Heart right ventricle (tissue), 16 donors: ENCODE measurements around the gene ITIH4. TPM values are rescaled to one million over a fixed set of nuclear protein-coding genes. Genes with fewer than 3 reads are reported as not detected.

ENCODE experiments used
- ATAC-seq, 8 donors: fragments of 200-7000 bp; cut with Tn5 transposase; one replicate each; pipeline ENCODE4 v1.9.1; 2020; ENCODE audit warnings: mild to moderate bottlenecking in 8 of 8, moderate library complexity in 8 of 8, moderate number of reproducible peaks in 1 of 8
- DNase-seq, 2 donors: peaks; one replicate each; pipeline ENCODE4 v3.0.0-alpha.2; 2020
- H3K27ac ChIP-seq, 10 donors: fragments of 200-600 bp; sonication (generic) in 2 of 10; one replicate each; pipeline versions ENCODE4 v1.5.0 to v1.8.0; 2020 to 2022; ENCODE audit warnings: mild to moderate bottlenecking in 3 of 10
- H3K27me3 ChIP-seq, 7 donors: fragments of 200-600 bp; one replicate each; pipeline ENCODE4 v1.8.0; 2021 to 2022; ENCODE audit warnings: mild to moderate bottlenecking in 2 of 7
- H3K36me3 ChIP-seq, 9 donors: fragments of 200-600 bp; sonication (generic) in 1 of 9; one replicate each; pipeline versions ENCODE4 v1.5.0 to v1.8.0; 2020 to 2022; ENCODE audit warnings: mild to moderate bottlenecking in 2 of 9
- H3K4me1 ChIP-seq, 9 donors: fragments of 200-600 bp; sonication (generic) in 1 of 9; one replicate each; pipeline versions ENCODE4 v1.5.0 to v1.8.0; 2020 to 2022; ENCODE audit warnings: mild to moderate bottlenecking in 4 of 9
- H3K4me3 ChIP-seq, 10 donors: fragments of 200-600 bp; sonication (generic) in 2 of 10; one replicate each; pipeline versions ENCODE4 v1.5.0 to v1.8.0; 2020 to 2022; ENCODE audit warnings: mild to moderate bottlenecking in 7 of 10, moderate library complexity in 2 of 10
- H3K9me3 ChIP-seq, 11 donors: fragments of 200-600 bp in 10 of 11; sonication (generic) in 2 of 11; one replicate each; pipeline versions ENCODE4 v1.5.0 to v1.8.0; 2013 to 2022; ENCODE audit warnings: mild to moderate bottlenecking in 2 of 11, control low read depth in 1 of 11, moderate library complexity in 1 of 11
- WGBS, 2 donors: extraction: QIAGEN DNeasy Blood & Tissue Kit; methylation state at CpG; one replicate each; pipeline ENCODE4 v1.1.7; 2013; ENCODE audit warnings: inconsistent platforms in 1 of 2; 5-methylcytosine and 5-hydroxymethylcytosine counted together
- intact Hi-C, 10 donors: fragments of 100-400 bp; cut with DNase I; formaldehyde crosslinking; loops; one replicate each; pipeline versions ENCODE4 v1.11.1 to v1.14.2; 2022
- polyA plus RNA-seq, 2 donors: library from polyadenylated mRNA; stranded (reverse); fragments of 200-250 nt; gene quantifications; one replicate each; pipeline ENCODE4 v1.2.3, GENCODE V29; 2013
- total RNA-seq, 10 donors: library from RNA; stranded (reverse); fragmentation: NEBNext Ultra II Directional in 3 of 10; extraction: Animal tissue kit (Norgen Biotek cat#: 25700) in 3 of 10; gene quantifications; one replicate each; pipeline versions ENCODE4 v1.2.1 to v1.2.4, GENCODE V29; 2021 to 2023
- TF ChIP-seq, protein P1 (sequence below), 9 donors: fragments of 200-600 bp; sonication (generic) in 2 of 9; IDR thresholded peaks; one replicate each; pipeline versions ENCODE4 v1.5.0 to v1.8.0; 2021 to 2022; ENCODE audit warnings: antibody characterized with exemption in 9 of 9, mild to moderate bottlenecking in 5 of 9, moderate library complexity in 1 of 9
- donor health status: Arrhythmogenic right ventricular cardiomyopathy.
- donor health status: ischemic (EF 13 %, LVEDD 7.1; RV severe dilation, severe dysfunction).
- donor health status: healthy with polysubstance abuse.
- donor health status: DM: no; HTN: yes; CAD: no.
- donor health status: DM: no; HTN: no; CAD: no.
- donor health status: ischemic (EF 25% LVEDD 6.9; RV normal size, moderate dysfunction).
- donor health status: ischemic (EF 25% LVEDD 5.7; RV mildly dilated, moderate dysfunction).
- donor health status: healthy.
- donor health status: DM: yes; HTN: yes; CAD: no.
- donor health status: Ischemic cardiomyopathy.
- donor health status: ischemic (EF 35%, LVEDD 5.7; RV mildly dilated, moderate dysfunction).
- donor health status: nonischemic (EF 11% LVEDD 7.7; RV severe dilation, severe dysfunction).
- donor health status: DM: yes; HTN: yes; CAD: no.
- donor health status: PGD.
- donor health status: ischemic (EF 29% LVEDD 5.4; RV normal size, mild dysfunction).
- donor health status: nonischemic (EF 23%, LVEDD 6.1; RV moderate dilation, normal function).

ITIH4 gene
- total and polyA plus RNA-seq, 12 donors: 1.5 to 17.9 (median 4.3) TPM

DNA sequence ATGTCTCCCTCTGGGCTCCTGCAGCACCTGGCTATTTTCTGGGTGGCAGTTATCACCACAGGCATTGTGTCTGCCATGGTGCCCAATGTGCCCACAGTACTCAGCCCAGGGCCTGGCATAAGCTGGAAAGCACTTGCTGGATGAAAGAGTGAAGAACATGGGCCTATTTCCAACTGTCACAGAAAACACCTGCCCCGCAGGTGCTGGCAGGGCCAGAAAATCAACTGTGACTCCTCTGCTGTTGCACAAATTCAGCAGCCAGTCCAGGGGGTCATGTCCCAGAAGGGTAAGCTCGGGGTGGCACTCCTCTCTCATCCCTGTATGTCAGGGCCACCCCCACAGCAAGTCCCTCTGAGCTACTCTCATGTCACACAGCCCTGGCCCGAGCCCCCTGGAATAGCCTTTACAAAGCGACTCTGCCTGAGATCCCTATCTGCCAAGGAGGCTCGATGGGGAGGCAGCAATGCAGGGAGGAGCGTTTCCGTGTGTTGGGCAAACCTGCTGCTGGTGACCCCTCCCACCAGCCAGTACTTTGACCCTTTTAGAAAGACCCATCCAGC, 18.9 kb downstream of the ITIH4 start:
- no peaks in the 10 kb centered on the region for H3K36me3 ChIP-seq
- H3K27ac ChIP-seq: no peak overlapping the region
- no peaks in the 10 kb centered on the region for H3K9me3 ChIP-seq
- DNase-seq (no peak), ATAC-seq (no peak)
- H3K4me3 ChIP-seq: no peak overlapping the region
- 84 to 93% methylated on average over 7 of the region's 7 CpGs for WGBS, 2 donors
- TF ChIP-seq, protein P1, sequence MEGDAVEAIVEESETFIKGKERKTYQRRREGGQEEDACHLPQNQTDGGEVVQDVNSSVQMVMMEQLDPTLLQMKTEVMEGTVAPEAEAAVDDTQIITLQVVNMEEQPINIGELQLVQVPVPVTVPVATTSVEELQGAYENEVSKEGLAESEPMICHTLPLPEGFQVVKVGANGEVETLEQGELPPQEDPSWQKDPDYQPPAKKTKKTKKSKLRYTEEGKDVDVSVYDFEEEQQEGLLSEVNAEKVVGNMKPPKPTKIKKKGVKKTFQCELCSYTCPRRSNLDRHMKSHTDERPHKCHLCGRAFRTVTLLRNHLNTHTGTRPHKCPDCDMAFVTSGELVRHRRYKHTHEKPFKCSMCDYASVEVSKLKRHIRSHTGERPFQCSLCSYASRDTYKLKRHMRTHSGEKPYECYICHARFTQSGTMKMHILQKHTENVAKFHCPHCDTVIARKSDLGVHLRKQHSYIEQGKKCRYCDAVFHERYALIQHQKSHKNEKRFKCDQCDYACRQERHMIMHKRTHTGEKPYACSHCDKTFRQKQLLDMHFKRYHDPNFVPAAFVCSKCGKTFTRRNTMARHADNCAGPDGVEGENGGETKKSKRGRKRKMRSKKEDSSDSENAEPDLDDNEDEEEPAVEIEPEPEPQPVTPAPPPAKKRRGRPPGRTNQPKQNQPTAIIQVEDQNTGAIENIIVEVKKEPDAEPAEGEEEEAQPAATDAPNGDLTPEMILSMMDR (IDR thresholded peaks at IDR 0.05): no peak
- no peaks in the 10 kb centered on the region for H3K4me1 ChIP-seq
- no peaks in the 10 kb centered on the region for H3K27me3 ChIP-seq
- intact Hi-C loops: no loop called here

DNA sequence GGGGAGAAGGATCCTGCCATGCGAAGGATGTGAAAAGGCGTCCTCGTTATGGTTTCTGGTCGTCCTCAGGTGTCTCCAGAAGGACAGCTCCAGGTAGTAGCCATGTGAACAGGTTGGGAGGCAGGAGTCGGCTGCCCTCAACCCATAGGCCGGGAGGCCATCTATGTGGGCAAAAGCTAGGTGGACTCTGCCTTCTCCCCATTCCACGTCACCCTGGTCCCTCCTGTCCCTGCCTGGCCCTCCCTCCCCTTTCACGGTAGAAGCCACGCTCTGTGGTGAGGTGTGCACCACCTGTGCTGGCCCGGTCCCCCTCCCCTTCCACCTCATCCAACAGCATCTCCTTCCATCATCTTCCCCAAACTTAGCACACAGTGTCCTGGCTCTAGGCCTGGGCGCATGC, 19.5 kb downstream of the ITIH4 start:
- H3K9me3 ChIP-seq: no peaks in the 10 kb centered on the region
- no peaks in the 10 kb centered on the region for H3K27me3 ChIP-seq
- intact Hi-C loops: no loop called here
- H3K4me3 ChIP-seq: no peak overlapping the region
- no peaks in the 10 kb centered on the region for H3K36me3 ChIP-seq
- TF ChIP-seq, protein P1 (IDR thresholded peaks at IDR 0.05): no peak
- DNase-seq (no peak), ATAC-seq (no peak)
- no peak overlapping the region for H3K27ac ChIP-seq
- 91 to 93% methylated on average over 11 of the region's 11 CpGs for WGBS, 2 donors
- no peaks in the 10 kb centered on the region for H3K4me1 ChIP-seq

DNA sequence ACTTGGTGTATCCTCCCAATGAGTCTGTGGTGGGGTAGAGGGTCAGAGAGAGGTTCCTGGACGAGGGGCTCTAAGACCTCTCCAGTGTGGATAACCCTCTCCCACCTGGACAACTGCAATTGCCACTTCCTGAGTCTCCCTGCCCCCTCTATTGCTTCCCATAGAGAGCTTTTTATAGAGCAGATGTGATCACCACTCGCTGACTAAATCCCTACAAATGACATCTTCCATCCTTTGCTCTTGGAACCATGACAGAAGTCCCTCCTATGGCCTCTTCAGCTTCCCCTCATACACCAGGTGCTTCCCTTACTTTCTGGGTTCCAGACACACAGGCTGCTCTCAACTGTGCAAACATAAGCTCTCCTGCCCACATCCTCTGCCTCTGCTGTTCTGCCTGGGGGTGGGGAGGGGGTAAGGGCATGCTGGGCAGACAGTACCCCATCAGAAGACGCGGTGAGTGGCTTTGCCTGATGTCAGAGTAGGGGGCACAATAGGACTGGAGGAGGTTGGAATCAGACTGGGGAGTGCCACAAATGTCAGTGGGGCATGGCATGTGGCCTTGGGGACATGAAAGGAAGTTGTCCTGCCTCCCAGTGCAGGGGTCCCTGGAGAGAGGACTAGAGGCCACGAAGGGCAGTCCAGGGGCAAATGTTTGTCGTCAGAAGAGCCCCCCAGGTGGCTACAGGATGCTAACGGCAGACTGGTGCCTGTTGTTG, 20.7 kb downstream of the ITIH4 start:
- H3K9me3 ChIP-seq: no peaks in the 10 kb centered on the region
- 45 to 61% methylated on average over 7 of the region's 7 CpGs for WGBS, 2 donors
- H3K4me3 ChIP-seq: no peak overlapping the region
- DNase-seq: no peak
- no peak for ATAC-seq
- no peaks in the 10 kb centered on the region for H3K27me3 ChIP-seq
- no peak overlapping the region for H3K27ac ChIP-seq
- no peaks in the 10 kb centered on the region for H3K4me1 ChIP-seq
- intact Hi-C loops: no loop called here
- no peaks in the 10 kb centered on the region for H3K36me3 ChIP-seq
- TF ChIP-seq, protein P1 (IDR thresholded peaks at IDR 0.05): no peak

DNA sequence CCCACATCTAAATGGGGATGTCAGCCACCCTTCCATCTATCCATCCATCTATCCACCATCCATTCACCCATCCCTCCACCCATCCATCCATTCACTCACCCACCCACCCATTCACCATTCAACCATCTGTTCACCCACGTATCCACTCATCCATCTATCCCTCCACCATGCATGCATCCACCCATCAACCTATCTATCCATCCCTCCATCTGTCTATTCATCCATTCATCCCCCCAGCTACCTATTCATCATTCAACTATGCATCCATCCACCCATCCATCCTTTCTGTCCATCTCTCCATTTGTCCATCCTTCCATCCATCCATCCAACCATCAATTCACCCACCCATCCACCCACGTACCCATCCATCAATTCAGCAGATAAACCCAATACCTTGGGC, 21.3 kb downstream of the ITIH4 start:
- Histone ChIP-seq H3K27me3 (no peaks in the 10 kb centered on the region), H3K9me3 (no peaks in the 10 kb centered on the region), H3K4me1 (no peaks in the 10 kb centered on the region), H3K4me3 (no peak overlapping the region), H3K27ac (no peak overlapping the region), H3K36me3 (no peaks in the 10 kb centered on the region)
- no peak for DNase-seq
- TF ChIP-seq, protein P1 (IDR thresholded peaks at IDR 0.05): no peak
- WGBS, 2 donors: 79 to 84% methylated on average over 2 of the region's 2 CpGs
- intact Hi-C loops: no loop called here
- no peak for ATAC-seq
